GM12891 (cell line): Measurements from ENCODE around the gene SSTR3.

ENCODE experiments used
- POLR2A ChIP-seq: IDR thresholded peaks from 2 replicates; pipeline ENCODE4 v1.6.1; 2011; ENCODE audit warnings: low read depth, low read length, control low read depth
- POLR2AphosphoS5 ChIP-seq: IDR thresholded peaks from 2 replicates; pipeline ENCODE4 v1.6.1; 2011; ENCODE audit warnings: low read depth, low read length, control low read depth
- POU2F2 ChIP-seq: IDR thresholded peaks from 2 replicates; pipeline ENCODE4 v1.6.1; 2011; ENCODE audit warnings: low read depth, mild to moderate bottlenecking, control low read depth, low read length, moderate library complexity
- TAF1 ChIP-seq: IDR thresholded peaks from 2 replicates; pipeline ENCODE4 v1.6.1; 2011; ENCODE audit warnings: low read depth, low read length, control low read depth

DNA sequence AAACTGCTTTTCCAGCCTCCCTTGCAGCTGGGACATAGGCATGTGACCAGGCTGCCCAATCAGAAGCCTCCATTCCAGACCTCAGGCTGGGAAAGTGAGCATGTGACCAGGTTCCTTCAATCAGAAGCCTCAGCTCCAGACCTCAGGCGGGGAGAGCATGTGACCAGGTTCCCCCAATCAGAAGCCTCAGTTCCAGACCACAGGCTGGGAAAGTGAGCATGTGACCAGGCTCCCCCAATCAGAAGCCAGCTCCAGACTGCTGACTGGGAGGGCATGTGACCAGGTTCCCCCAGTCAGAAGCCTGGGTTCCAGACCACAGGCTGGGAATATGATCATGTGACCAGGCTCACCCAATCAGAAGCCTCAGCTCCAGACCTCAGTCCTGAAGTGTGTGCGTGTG lies 50.8 kb downstream of the SSTR3 start:
- TF ChIP-seq POU2F2: no peak
- no peak for TF ChIP-seq POLR2A
- TF ChIP-seq TAF1: no peak
- TF ChIP-seq POLR2AphosphoS5: no peak
